ENCODE measurements around the gene MS4A6A. TPM values are rescaled to one million over a fixed set of nuclear protein-coding genes. Genes with fewer than 3 reads are reported as not detected.

The MS4A6A gene
- not detected in 2 replicates for total RNA-seq

DNA sequence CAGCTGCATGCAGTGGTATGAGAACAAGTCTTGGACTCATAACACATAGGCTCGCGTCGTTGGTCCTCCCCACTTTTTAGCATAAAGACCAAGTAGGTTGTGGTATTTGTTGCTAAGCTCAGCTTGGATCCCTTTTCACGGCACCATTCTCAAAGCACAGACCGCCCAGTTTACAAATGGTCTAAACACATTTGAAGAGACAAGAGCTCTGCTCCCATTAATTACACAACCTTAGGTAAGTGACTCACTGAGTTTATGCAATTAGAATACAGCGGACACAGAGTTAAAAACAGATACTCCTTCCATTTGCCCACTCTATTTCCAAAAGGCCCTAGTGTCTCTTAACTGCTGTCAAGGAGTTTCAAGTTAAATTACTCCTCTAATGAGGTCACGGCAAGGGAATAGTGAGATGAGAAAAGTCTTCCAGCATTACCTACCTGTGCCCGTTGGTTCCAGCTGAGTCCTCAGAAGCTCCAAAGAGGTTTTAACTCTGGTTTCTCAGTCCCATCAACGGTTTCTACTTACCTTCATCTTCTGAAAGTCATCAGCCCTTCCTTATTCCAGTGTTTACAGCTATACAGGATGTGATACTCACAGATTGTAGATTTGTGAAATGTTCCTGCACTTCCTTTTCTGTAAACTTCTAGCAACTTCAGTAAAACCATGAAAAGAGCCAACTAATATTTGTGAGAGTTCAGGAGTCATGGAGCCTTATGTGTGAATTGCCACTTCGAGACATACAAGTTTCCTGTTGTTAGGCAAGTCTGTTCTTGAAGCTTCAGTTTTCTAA, at the start of gene MS4A6A:
Gene MS4A6A (minus strand): TSS at position 543 of the 790 bp plus-strand sequence. CDS start 1,356 bp downstream, outside the sequence.

Other genes with a start within 250 kb of the MS4A6A start
- gene OOSP1, start 244.7 kb downstream of the MS4A6A start, total RNA-seq = not detected in 2 replicates
- gene OOSP4A, start 219.1 kb downstream of the MS4A6A start, total RNA-seq = not detected in 2 replicates
- not detected in 2 replicates for gene OOSP4B, start 165.9 kb downstream of the MS4A6A start, total RNA-seq
- gene OOSP2, start 142.7 kb downstream of the MS4A6A start, total RNA-seq = not detected in 2 replicates
- gene MS4A3, start 126.4 kb downstream of the MS4A6A start, total RNA-seq = not detected in 2 replicates
- not detected in 2 replicates for gene MS4A2, start 94.4 kb downstream of the MS4A6A start, total RNA-seq
- gene MS4A4E, start 60.1 kb upstream of the MS4A6A start, total RNA-seq = not detected in 2 replicates
- not detected in 2 replicates for gene MS4A4A, start 97.6 kb upstream of the MS4A6A start, total RNA-seq
- gene MS4A6E, start 144.2 kb upstream of the MS4A6A start, total RNA-seq = not detected in 2 replicates
- gene MS4A7, start 195.4 kb upstream of the MS4A6A start, total RNA-seq = not detected in 2 replicates
- gene MS4A14, start 213.4 kb upstream of the MS4A6A start, total RNA-seq = not detected in 2 replicates
- not detected in 2 replicates for gene MS4A5, start 246.5 kb upstream of the MS4A6A start, total RNA-seq

Measured in mammary microvascular endothelial cell (primary cell).